KMS-11 (cell line): ENCODE data around the gene FXR2.

Source experiments
- H2AFZ ChIP-seq: fragments of 200-600 bp; sonication (generic); 2 replicates; pipeline ENCODE4 v1.6.1; 2016; ENCODE audit warnings: antibody characterized with exemption, mixed run types, low read depth
- H3K27ac ChIP-seq: fragments of 200-600 bp; sonication (generic); 2 replicates; pipeline ENCODE4 v1.6.1; 2016; ENCODE audit warnings: mild to moderate bottlenecking, mixed run types
- H3K27me3 ChIP-seq: fragments of 200-600 bp; sonication (generic); 2 replicates; pipeline ENCODE4 v1.6.1; 2017; ENCODE audit warnings: mild to moderate bottlenecking, low read depth, mixed run types, moderate library complexity; ENCODE audit not compliant: insufficient read depth
- H3K36me3 ChIP-seq: fragments of 200-600 bp; sonication (generic); 2 replicates; pipeline ENCODE4 v1.6.1; 2017; ENCODE audit warnings: mild to moderate bottlenecking, mixed run types; ENCODE audit not compliant: insufficient read depth
- H3K4me1 ChIP-seq: fragments of 200-600 bp; sonication (generic); 2 replicates; pipeline ENCODE4 v1.6.1; 2016; ENCODE audit warnings: mild to moderate bottlenecking, low read depth, mixed run types; ENCODE audit not compliant: poor library complexity, severe bottlenecking
- H3K4me2 ChIP-seq: fragments of 200-600 bp; sonication (generic); 2 replicates; pipeline ENCODE4 v1.7.0; 2016; ENCODE audit warnings: mild to moderate bottlenecking, mixed run types
- H3K4me3 ChIP-seq: fragments of 200-600 bp; sonication (generic); IDR thresholded peaks from 2 replicates; pipeline ENCODE4 v1.6.1; 2017; ENCODE audit warnings: low read depth, low read length, mixed read lengths; ENCODE audit not compliant: insufficient read depth
- H3K79me2 ChIP-seq: fragments of 200-600 bp; sonication (generic); 2 replicates; pipeline ENCODE4 v1.6.1; 2016; ENCODE audit warnings: low read depth, mixed run types; ENCODE audit not compliant: insufficient read depth
- H3K9ac ChIP-seq: fragments of 200-600 bp; sonication (generic); 2 replicates; pipeline ENCODE4 v1.6.1; 2016; ENCODE audit warnings: mild to moderate bottlenecking, mixed run types
- H4K20me1 ChIP-seq: fragments of 200-600 bp; sonication (generic); 2 replicates; pipeline ENCODE4 v1.6.1; 2016; ENCODE audit warnings: mild to moderate bottlenecking, mixed run types; ENCODE audit not compliant: insufficient read depth
- TF ChIP-seq, protein P1 (sequence below): fragments of 200-600 bp; sonication (generic); conservative IDR thresholded peaks from 2 replicates; pipeline ENCODE4 v1.6.1; 2017; ENCODE audit warnings: low read depth, mild to moderate bottlenecking, antibody characterized with exemption, low read length, moderate library complexity, mixed read lengths

Gene FXR2

DNA sequence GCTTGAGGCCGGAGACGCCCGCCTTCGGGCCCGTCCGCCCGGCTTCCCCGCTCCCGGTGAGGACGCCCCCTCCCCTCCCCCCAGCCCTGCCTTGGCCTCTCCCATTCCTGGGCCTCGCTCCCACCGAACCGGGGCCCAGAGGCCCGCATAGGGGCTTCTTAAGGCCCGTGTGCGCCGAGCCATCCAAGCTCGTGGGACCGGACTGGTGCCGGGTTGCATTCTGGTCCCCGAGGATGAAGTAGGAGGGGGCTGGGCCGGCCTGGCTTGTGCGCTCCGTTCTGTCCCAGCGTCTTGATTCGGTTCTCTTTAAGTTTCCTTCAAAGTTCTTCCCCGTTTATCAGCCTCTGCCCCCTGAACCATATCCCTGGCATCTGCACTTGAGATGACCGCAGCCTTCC is 52.5 kb downstream of the FXR2 start:
- Histone ChIP-seq H3K9ac (peak overlapping the region; percentile 47; the same call in 1 of the 2 replicates), H3K27me3 (no peaks in the 10 kb centered on the region), H4K20me1 (no peaks in the 10 kb centered on the region), H3K4me3 (no peak overlapping the region), H3K27ac (peak overlapping the region; percentile 28; the same call in 1 of the 2 replicates), H3K4me2 (peak overlapping the region; percentile 42; the same call in 1 of the 2 replicates), H3K36me3 (no peaks in the 10 kb centered on the region), H2AFZ (no peak overlapping the region), H3K79me2 (peaks cover 8% of the 10 kb centered on the region; the same call in 1 of the 2 replicates), H3K4me1 (no peaks in the 10 kb centered on the region)
- TF ChIP-seq, protein P1, sequence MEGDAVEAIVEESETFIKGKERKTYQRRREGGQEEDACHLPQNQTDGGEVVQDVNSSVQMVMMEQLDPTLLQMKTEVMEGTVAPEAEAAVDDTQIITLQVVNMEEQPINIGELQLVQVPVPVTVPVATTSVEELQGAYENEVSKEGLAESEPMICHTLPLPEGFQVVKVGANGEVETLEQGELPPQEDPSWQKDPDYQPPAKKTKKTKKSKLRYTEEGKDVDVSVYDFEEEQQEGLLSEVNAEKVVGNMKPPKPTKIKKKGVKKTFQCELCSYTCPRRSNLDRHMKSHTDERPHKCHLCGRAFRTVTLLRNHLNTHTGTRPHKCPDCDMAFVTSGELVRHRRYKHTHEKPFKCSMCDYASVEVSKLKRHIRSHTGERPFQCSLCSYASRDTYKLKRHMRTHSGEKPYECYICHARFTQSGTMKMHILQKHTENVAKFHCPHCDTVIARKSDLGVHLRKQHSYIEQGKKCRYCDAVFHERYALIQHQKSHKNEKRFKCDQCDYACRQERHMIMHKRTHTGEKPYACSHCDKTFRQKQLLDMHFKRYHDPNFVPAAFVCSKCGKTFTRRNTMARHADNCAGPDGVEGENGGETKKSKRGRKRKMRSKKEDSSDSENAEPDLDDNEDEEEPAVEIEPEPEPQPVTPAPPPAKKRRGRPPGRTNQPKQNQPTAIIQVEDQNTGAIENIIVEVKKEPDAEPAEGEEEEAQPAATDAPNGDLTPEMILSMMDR, result no peak

DNA sequence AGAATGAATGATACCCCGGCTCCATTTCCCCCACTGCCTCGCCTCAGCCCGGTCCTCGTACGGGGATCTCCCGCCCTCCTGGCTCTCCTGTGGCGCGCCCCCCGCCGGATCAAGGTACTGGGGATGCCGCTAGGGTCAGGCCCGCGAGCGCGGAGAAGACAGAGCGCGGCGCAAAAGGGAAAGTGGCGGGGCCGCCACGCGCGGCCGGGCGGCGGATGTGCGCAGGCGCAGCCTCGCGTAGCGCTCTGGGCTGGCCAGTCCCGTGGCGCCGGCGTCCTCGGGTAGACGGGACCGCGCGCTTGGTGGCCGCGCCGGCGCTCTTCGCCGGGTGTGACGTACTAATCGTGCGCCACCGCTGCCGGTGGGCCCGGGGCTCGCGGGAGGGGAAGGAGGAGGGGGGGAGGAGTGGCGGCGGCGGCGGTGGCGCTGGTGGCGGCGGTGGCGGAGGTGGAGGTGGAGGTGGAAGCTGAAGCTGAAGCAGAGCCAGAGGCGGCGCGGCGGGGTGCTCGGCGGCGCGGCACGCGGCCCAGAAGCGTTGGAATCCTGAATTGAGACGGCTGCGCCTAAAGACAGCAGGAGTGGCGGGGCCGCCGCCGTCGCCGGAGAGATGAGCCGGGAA is 53.0 kb downstream of the FXR2 start, which contains the start of gene SENP3:
Gene SENP3, plus strand, starts transcription at position 331 of the 619 bp plus-strand sequence. CDS start 1,158 bp downstream, outside the sequence.
- H3K79me2 ChIP-seq, result peaks cover 8% of the 10 kb centered on the region; the same call in 1 of the 2 replicates
- H3K4me1 ChIP-seq, result no peaks in the 10 kb centered on the region
- peak within 1 kb of the TSS; percentile 28; the same call in 1 of the 2 replicates for H3K27ac ChIP-seq
- peak within 1 kb of the TSS; percentile 47; the same call in 1 of the 2 replicates for H3K9ac ChIP-seq
- peak within 1 kb of the TSS; percentile 34; the same call in 1 of the 2 replicates for H2AFZ ChIP-seq
- no peaks in the 10 kb centered on the region for H3K36me3 ChIP-seq
- no peaks in the 10 kb centered on the region for H4K20me1 ChIP-seq
- no peaks in the 10 kb centered on the region for H3K27me3 ChIP-seq
- peak within 1 kb of the TSS; percentile 45 for H3K4me2 ChIP-seq
- H3K4me3 ChIP-seq, result no peak within 1 kb of the TSS
- TF ChIP-seq, protein P1, result no peak

DNA sequence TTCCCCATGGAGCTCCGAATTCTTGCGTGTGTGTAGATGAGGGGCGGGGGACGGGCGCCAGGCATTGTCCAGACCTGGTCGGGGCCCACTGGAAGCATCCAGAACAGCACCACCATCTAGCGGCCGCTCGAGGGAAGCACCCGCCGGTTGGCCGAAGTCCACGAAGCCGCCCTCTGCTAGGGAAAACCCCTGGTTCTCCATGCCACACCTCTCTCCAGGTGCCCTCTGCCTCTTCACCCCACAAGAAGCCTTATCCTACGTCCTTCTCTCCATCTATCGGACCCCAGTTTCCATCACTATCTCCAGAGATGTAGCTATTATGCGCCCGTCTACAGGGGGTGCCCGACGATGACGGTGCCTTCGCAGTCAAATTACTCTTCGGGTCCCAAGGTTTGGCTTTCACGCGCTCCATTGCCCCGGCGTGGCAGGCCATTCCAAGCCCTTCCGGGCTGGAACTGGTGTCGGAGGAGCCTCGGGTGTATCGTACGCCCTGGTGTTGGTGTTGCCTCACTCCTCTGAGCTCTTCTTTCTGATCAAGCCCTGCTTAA is 53.6 kb downstream of the FXR2 start:
- H2AFZ ChIP-seq, result peak overlapping the region; percentile 34; the same call in 1 of the 2 replicates

DNA sequence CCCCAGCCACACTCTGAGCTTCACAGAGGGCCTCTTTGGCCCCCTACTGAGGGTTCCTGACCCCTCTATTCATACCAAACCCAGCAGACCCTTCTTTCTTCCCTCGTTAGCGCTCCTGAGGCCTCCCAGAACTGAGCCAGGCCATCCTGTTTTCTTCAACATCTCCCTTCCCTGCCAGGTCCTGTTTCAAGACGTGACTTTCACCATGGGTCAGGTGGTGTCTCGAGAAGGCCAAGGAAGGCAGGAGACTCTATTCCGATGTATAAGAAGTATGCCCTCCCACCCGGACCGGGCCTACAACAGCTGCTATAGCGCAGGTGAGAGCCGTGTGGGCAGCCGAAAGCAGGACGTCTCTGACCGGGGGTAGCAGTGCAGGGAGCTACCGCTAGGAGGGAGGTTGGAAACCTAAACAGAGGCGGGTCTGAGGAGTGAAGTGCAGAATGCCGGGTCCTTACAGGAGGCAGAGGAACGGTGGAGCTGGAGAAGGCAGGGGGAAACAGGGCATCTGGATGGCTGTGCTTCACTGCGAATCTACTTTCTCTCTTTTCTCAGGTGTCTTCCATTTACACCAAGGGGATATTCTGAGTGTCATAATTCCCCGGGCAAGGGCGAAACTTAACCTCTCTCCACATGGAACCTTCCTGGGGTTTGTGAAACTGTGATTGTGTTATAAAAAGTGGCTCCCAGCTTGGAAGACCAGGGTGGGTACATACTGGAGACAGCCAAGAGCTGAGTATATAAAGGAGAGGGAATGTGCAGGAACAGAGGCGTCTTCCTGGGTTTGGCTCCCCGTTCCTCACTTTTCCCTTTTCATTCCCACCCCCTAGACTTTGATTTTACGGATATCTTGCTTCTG is 54.3 kb downstream of the FXR2 start:
- Histone ChIP-seq H4K20me1 (no peaks in the 10 kb centered on the region), H3K27ac (no peak overlapping the region), H3K4me2 (peak overlapping the region; percentile 45; the same call in 1 of the 2 replicates), H3K27me3 (no peaks in the 10 kb centered on the region), H3K79me2 (peaks cover 8% of the 10 kb centered on the region; the same call in 1 of the 2 replicates), H3K36me3 (no peaks in the 10 kb centered on the region), H3K4me3 (no peak overlapping the region), H2AFZ (no peak overlapping the region), H3K4me1 (no peaks in the 10 kb centered on the region), H3K9ac (no peak overlapping the region)
- TF ChIP-seq, protein P1, result peak; percentile 31

More for the DNA sequence above, 53.6 kb downstream of the FXR2 start:
- Histone ChIP-seq H3K4me3 (no peak overlapping the region), H3K4me1 (no peaks in the 10 kb centered on the region), H4K20me1 (no peaks in the 10 kb centered on the region), H3K9ac (peak overlapping the region; percentile 47; the same call in 1 of the 2 replicates), H3K36me3 (no peaks in the 10 kb centered on the region), H3K4me2 (peak overlapping the region; percentile 45; the same call in 1 of the 2 replicates), H3K27ac (peak overlapping the region; percentile 24; the same call in 1 of the 2 replicates), H3K27me3 (no peaks in the 10 kb centered on the region), H3K79me2 (peaks cover 8% of the 10 kb centered on the region; the same call in 1 of the 2 replicates)
- TF ChIP-seq, protein P1, result peak; percentile 19; the same call in 1 of the 2 replicates
